Suprapubic skin (tissue), 4 donors: ENCODE data around the gene XYLT1.

Experiments
- CTCF ChIP-seq, 2 donors: fragments of 200-600 bp in 1 of 2; fragments of 450-650 bp in 1 of 2; sonication (generic) in 1 of 2; IDR thresholded peaks; one replicate each; pipeline ENCODE4 v1.5.1; 2016 to 2019; ENCODE audit warnings: antibody characterized with exemption in 2 of 2, mild to moderate bottlenecking in 1 of 2, moderate library complexity in 1 of 2
- EP300 ChIP-seq: sonication (generic); formaldehyde crosslinking; IDR thresholded peaks from one replicate; pipeline ENCODE4 v1.6.1; 2017; ENCODE audit warnings: antibody characterized with exemption
- POLR2A ChIP-seq, 2 donors: fragments of 450-650 bp; IDR thresholded peaks; one replicate each; pipeline ENCODE4 v1.6.1; 2017; ENCODE audit warnings: antibody characterized with exemption in 2 of 2, mild to moderate bottlenecking in 2 of 2, moderate library complexity in 2 of 2
- POLR2AphosphoS5 ChIP-seq, 3 donors: sonication (generic); formaldehyde crosslinking; IDR thresholded peaks; one replicate each; pipeline ENCODE4 v1.6.1; 2017; ENCODE audit warnings: antibody characterized with exemption in 3 of 3

GRCh38 chr16:17126156-17126555 is 344.6 kb downstream of the XYLT1 start:
- TF ChIP-seq CTCF (IDR thresholded peaks at IDR 0.05) (no peak), EP300 (no peak), POLR2A (IDR thresholded peaks at IDR 0.05) (no peak), POLR2AphosphoS5 (IDR thresholded peaks at IDR 0.05) (no peak)
